ENCODE measurements around the gene ZNF609. TPM values are rescaled to one million over a fixed set of nuclear protein-coding genes. Genes with fewer than 3 reads are reported as not detected.

ZNF609 gene
- total RNA-seq, 1 donor from 2014 or later, result 40.0 TPM

DNA sequence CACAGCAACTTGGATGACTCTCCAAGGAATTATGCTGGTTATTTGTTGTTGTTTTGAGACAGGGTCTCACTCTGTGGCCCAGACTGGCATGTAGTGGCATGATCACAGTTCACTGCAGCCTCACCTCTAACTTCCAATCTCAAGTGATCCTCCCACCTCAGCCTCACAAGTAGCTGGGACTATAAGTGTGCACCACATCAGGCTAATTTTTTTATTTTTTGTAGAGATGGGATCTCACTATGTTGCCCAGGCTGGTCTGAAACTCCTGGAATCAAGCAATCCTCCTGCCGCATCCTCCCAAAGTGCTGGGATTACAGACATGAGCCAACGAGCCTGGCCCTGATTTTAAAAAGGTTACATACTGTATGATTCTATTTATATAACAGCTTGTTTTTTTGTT is 252.0 kb downstream of the ZNF609 start:
- no peak for DNase-seq (ENCODE audit: extremely low read depth, low read depth, low spot score)

DNA sequence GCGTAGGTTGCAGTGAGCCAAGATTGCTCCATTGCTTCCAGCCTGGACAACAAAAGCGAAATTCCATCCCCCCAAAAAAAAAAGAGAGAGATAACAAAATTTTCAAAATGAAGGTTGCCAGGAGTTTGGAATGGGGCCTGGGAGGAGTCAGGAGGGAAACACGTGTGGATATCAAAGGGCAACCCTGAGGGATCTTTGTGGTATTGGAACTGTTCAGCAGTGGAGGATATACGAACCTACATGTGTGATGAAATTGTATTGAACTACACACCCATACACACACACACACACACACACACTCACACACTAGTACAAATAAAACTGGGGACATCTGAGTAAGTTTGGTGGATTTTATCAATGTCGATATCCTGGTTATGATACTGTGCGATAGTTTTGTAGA is 253.2 kb downstream of the ZNF609 start:
- DNase-seq (ENCODE audit: extremely low read depth, low read depth, low spot score), result no peak

DNA sequence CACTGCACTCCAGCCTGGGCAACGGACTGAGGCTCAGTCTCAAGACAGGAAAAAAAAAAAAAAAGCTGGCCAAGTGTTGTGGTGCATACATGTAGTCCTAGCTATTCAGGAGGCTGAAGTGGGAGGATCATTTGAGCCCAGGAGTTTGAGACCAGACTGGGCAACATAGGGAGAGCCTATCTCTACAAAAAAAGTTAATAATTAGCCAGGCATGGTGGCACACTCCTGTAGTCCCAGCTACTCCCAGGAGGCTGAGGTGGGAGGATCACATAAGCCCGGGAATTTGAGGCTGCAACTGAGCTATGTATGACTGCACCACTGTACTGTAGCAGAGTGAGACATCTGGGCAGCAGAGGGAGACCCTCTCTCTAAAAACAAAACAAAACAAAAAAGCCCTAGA is 256.1 kb downstream of the ZNF609 start:
- DNase-seq (ENCODE audit: extremely low read depth, low read depth, low spot score), result no peak

DNA sequence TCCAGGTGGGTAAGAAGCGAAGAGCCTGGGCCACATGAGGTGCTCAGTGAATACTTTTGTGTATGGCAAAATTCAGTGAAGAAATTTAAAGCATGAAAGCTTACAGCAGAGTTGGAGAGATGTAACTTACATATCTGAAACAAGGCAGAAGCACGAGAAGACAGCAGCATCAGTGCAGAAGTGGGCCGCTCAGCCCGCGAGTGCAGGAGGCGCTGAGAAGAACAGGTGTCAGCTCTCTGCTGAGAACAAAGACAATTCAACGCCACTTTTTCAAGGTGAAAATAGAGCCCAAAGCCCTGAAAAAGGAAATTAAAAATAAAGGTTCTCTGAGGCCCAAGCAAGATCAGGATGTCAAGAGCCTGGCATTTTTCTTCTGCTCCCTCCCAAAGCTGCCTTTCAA is 256.8 kb downstream of the ZNF609 start:
- no peak for DNase-seq (ENCODE audit: extremely low read depth, low read depth, low spot score)

DNA sequence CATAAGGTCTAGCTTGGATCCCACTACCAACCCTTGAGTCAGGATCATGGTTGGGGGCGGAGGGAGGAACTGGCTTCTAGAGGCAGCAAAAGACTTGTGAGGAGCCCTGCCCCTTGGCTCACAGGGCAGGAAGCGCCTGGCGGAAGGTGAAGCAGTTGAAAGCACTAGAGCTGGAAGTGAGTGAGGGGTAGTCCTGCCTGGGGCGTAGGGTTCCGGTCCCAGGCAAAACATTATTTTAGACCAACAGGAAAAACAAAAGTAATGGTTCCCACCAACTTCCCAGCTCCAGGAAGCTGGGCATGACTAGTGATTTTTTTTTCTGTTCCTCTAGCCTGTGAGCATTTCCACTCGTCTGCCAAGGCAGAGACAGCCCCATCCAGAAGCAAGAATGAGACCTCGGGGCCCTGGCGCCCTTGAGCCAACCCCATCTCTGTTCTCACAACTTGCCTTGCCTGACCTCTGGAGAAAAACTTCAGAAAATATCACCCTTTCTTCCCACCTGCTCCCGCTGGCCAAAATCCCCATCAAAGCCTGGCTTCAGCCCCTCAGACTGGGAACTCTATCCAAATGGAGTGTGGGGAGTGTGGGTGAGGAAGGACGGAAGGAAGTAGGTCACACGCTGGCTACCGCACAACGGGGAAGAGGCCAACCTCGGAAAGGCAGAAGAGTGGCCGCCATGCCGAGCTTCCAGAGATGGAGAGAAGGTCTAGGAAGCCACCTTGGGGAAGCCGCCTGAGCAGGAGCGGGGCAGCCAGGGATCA is 257.5 kb downstream of the ZNF609 start:
- DNase-seq (ENCODE audit: extremely low read depth, low read depth, low spot score), result peak; percentile 48

DNA sequence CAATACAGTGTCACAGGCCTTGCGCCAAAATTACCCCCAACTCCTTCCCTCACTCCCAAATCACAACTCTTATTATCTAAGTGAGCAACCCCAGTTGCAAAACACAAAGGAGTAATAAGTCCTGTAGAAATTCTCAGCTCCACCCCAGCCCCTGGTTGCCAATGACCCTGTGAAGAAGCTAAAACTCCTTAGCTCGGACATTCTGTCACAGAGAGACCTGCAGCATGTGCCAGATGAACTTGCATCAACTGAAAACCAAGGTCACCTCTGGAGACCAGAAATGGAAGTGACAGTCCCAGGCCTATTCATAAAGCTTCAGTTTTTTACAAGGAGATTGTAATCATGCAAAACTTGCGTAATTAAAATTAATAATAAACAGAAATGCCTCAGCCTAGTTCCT is 259.8 kb downstream of the ZNF609 start:
- no peak for DNase-seq (ENCODE audit: extremely low read depth, low read depth, low spot score)

DNA sequence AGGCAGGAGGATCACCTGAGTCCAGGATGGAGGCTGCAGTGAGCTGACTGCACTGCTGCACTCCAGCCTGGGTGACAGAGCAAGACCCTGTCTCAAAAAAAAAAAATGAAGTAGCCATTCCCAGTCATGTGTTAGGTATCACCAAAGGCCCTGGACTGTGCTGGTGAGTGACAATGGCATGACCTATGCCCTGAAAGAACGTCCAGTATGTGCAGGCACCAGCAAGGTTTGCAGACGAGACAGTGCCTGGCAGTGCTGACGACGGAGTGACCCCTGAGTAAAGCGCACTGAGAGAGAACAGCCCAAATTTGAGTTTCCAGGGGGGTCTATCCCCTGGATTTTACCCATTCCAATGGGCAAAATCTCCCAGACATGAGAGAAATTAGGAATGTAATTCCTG is 269.8 kb downstream of the ZNF609 start:
- no peak for DNase-seq (ENCODE audit: extremely low read depth, low read depth, low spot score)

DNA sequence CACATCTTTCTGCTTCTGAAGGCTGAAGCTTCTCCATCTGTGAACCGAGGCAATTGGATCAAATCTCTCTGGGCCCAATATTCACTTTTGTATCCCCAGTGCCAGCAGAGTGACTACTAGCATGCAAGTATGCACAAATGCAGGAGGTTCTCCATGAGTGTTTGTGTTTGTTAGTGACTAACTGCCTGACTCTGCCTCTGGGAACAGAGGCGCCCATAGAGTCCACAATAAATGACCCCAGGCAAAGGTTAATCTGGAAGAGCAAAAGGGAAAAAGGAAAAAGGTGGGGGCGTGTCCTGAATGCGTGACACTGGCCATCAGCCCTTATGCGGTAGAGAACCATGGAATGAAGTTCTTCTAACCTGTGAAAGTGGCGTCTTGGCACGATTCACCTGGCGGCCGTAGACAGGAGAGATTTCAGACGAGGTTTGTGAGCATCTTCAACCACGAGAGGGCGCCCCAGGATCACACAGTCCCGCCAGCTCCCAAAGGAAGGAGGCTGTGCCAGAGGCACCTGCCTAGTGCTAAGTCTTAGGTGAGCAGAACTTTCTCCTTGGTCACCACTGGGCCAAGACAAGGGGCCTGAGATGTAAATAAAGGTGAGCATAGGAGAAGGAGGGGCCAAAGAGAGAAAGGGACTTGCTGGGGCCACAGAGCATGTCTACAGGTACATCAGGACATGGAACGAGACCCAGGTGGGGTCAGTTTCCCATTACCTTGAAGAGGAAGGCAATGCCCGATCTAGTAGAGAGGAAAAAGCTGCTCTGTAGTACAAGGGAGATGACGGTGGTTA is 270.8 kb downstream of the ZNF609 start:
- peak; percentile 22 for DNase-seq (ENCODE audit: extremely low read depth, low read depth, low spot score)

DNA sequence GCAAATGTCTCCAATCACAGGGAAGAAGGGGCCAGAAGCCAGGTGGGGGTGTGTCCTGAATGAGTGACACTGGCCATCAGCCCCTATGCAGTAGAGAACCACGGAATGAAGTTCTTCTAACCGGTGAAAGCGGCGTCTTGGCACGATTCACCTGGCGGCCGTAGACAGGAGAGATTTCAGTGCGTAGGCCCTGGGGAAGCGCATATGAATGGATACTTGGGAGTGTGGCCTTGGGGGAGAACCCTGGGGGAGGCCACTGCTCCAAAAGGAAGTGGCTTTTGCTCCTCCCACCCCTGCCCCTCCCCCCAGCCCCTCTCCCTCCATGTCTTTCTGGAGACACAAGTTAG is 271.4 kb downstream of the ZNF609 start:
- no peak for DNase-seq (ENCODE audit: extremely low read depth, low read depth, low spot score)

DNA sequence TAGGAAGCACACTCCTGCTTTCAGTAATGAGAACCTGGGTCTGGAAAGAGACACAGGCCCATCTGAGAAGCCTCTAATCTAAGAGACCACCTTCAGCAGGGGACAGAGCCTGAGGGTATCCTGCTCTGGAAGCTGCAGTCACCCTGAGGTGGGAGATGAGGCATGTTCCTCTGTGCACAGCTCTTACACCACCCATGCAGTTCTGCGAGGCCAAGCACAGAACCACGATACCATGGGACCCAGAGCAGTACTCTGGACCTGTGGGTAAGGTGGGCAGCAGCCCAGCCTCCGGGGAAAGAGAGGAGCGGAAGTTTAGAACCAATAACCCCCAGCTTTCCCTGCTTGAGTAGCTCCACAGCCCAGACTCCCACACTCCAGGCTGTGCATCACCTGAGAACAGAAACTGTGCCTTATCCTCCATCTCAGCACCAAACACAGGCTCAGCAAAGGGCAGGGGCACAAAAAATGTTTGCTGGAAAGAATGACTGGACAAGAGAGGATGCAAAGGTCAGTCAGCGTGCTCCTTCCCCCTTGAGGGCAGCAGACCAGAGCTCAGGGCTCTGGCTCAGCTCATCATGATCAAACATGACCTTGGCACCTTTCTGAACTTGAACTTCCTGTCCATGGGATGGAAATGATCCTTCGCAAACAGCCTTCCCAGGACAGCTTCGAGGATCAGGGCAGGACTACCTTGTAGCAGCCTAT is 271.9 kb downstream of the ZNF609 start:
- DNase-seq (ENCODE audit: extremely low read depth, low read depth, low spot score), result no peak

Other genes starting within 250 kb of the ZNF609 start
- 27.2 and 41.9 TPM in 2 replicates for gene CSNK1G1, start 104.4 kb upstream of the ZNF609 start, total RNA-seq
- 8.5 and 10.9 TPM in 2 replicates for gene PCLAF, start 79.1 kb upstream of the ZNF609 start, total RNA-seq
- gene TRIP4, start 72.7 kb upstream of the ZNF609 start, total RNA-seq, result 17.8 and 18.3 TPM in 2 replicates

Data from glomerular endothelial cell (primary cell).